ENCODE results near the gene RAI1.

RAI1 gene

DNA sequence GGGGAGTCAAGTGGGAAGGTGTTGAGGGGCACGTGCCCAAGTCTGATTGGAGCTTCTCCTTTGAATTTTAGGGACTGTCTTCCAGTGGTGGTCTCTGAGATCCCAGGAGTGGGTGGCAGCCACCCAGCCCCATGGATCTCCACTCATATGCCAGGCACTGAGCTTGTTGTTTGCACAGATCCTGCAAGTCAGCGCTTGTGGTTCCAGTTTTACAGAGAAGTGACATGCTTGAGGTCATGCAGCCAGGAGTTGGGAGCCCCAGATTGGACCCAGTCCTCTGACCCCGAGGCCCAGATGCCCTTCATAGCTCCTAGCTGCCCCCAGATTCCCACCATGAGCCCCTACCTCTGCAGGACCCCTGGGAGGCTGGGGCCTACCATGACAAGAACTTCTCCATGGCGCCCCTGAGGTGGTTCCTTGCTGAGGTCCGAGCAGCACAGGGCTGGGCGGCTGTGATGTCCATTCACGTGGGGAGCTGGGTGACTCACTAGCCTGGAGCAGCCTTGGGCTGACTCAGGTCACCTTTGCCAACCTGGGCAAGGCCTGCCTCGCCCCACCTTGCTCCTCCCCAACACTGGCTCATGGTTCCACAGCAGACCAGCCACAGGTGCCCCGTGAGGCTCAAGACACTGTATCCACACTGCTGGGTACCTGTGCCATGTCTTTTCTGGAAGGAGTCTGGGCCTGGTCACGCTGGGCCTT is 47.4 kb downstream of the RAI1 start:
- FAIRE-seq (no peak), DNase-seq (ENCODE audit: insufficient read length, low spot score) (no peak)

DNA sequence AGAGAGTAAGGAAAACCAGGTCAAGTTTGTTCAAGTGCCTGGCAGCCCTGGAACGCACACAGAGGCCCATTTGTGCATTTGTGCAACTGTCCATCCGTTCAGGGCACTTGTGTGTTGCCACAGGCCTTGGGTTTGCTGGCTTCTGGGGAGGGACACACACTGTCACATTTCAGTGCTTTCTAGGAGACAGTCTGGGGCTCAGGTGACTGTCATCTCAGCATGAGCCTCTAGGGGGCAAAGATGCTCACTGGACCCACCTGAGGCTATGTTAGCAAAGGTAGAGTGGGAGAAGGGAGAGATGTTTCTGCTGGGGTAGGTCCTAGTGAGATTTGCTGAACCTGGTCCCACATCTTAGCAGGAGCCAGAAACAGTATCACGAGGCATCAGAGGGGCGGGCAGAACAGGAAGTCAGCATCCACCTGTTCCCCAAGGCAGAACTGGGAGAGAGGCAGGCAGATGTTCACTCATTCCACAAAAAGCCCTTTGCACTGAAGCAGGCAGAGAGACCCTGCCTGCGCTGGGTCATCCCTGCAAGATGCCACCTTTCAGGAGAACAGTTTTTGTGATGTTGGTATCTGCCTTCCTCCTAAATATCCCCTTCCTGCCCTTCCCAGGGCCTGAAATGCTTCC is 48.5 kb downstream of the RAI1 start:
- DNase-seq (ENCODE audit: insufficient read length, low spot score) (peak; percentile 53), FAIRE-seq (no peak)

DNA sequence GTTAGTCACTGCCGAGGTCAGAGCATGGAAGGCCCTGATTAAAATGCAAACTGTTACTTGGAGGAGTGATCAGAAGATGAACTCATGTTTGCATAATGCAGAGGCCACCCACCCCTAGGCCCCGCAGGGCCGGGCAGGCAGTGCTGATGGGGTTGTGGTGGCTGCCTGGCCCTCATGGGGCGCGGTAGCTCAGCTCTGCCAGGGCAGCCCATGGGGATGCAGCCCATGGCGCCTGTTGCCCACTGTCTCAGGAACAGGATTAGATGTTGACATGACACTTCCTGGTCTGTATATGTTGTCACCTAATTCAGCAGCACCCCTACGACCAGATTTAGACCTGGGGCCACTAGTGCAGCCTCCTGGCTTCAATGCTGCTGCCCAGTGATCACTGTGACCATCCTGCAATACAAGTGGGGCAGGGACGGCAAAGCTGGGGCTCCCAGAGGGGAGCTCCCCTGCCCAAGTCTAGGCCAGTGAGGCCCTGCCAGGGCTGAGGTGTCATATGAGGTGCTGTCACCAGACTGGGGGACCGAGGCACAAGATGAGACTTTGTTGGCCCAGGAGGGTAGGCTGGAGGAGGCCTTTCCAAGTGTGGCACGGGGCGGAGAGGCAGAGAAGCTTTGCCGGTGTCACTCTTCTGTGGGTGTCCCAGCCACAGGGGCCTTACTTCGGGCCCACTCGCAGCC is 49.1 kb downstream of the RAI1 start:
- DNase-seq (ENCODE audit: insufficient read length, low spot score): no peak

DNA sequence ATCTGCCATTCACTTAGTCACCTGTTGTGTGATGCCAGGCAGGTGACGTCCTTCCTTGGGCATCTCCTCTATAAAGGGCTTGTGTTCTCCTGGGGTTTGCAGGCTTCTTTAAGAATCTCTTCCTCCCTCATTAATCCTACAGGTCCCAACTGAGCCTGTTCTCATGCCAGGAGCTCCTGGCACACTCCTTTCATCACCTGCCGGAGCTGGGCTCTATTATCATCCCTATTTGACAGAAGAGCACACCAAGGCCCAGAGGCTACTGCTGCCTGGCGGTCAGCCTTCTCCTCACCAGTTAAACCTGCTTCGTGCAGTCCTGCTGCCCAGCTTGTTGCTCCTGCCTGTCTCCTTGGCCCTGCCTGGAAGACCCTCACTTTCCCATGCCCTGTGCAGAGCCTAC is 51.2 kb downstream of the RAI1 start:
- FAIRE-seq: peak; percentile 26
- no peak for DNase-seq (ENCODE audit: insufficient read length, low spot score)

More for the DNA sequence above, 49.1 kb downstream of the RAI1 start:
- no peak for FAIRE-seq

DNA sequence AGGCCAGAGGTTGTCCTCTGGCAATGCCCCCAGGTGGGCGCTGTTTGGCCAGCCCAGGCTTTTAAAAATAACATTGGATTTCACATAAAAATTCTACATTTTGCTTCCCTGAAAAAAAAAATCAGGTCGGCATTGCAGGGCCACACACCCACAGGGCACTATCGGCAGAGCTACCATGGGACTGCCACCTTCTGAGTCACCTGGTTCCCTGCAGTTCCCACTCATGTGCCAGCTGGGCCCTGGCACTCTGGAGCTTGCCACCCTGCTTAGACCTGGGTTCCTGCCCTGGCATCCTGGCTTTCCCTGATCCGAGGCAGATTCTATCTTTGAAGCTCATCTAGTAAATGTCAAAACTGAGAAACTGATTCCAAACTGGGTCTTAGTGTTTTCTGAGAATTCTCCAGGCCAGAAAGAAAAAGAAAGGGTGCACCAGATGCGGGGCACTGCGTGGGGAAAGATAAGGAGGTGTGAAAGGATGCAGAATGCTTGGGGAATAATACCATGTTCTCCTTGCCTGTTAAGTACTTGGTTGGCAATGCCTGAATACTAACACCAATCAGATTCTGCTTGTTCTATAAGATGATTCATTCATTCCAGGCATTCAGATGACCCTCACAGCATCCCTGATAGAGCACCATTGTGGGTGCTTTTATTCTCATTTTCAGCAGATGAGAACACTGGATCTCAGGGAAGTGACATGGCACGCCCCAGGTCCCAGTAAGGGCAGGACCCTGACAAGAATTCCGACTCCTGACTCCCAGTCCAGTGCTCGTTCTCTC is 51.8 kb downstream of the RAI1 start:
- DNase-seq (ENCODE audit: insufficient read length, low spot score): peak; percentile 65
- no peak for FAIRE-seq

DNA sequence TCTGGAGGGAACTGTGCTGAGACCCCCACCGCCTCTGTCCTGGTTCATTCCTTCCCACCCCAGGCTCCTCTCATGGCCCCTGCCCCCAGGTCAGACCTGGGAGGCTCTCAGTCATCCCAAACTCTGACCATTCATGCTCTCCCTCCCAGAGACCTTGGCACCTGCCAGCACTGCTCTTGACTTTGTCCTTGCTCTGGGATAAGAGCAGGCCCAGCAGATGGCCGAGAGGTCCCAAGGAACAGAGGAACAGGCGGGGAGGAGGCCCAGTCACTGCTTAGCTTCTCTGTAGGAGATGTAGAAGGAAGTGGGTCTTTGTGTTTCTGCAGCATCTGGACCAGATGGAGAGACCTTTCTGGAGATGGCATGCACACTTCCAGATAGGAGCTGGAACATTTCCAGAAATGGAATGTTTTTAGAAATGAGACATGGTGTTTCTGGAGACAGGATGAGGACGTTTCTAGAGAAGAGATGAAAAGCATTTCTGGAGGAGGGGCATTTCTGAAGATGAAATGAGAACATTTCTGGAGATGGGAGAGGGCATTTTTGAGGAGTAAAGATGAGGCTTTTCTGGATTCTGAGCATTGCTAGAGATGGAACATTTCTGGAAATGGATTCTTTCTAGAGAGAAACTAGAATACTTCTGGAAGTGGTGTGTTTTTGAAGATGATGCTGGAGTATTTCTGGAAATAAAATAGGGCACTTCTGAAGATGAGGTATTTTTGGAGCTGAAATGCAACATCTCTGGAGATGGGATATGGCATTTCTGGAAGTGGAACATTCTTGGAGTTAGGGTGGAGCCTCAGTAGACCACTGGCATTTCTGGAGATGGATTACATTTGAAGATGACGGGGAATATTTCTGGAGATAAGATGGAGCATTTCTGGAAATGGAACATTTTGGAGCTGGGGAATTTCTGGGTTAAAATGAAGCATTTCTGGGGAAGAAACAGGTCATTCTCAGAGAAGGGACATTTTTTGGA is 55.2 kb downstream of the RAI1 start:
- FAIRE-seq: no peak
- no peak for DNase-seq (ENCODE audit: insufficient read length, low spot score)

DNA sequence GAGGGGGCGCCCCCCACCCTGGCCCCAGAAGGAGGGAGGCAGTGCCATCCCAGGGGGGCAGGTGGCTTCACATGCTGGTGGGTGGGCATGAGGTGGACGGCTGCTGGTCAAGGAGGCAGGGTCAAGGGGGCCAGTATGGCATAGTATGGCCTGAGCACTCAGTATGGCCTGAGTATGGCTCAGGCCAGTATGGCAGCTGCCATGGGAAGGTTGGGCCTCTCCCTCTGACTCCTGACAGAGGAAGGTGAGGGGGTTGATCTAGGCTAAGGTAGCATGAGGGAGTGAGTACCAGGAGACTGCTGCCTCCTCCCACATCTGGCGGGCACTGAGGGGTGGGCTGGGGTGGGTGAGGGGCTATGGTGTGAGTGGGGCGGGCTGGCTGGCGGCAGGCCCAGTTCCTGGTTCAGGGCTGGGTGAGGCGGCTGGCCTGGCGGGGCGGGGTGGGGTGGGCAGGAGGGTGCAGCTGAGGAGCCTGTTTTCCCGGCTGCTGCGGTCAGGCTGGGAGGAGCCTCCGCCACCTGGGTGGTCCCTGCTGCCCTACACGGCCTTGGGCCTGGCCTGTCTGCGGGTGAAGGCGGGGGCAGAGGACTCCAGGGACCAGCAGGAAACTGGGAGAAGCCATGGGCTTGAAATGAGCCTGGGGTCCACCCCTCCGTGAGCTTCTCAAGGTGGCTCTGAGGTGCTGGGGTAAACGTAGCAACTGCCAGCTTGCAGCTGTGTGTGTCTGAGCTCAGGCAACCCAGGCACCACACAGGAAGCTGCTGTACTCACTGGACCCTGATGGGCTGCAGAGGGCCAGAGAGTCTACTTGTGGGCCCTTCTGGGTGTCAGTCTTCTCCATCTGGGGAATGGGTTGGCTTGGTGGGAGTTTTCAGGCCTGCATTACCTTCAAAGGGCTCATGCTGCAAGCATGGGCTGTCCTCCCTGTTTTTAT is 57.0 kb downstream of the RAI1 start:
- DNase-seq (ENCODE audit: insufficient read length, low spot score) (no peak), FAIRE-seq (no peak)

DNA sequence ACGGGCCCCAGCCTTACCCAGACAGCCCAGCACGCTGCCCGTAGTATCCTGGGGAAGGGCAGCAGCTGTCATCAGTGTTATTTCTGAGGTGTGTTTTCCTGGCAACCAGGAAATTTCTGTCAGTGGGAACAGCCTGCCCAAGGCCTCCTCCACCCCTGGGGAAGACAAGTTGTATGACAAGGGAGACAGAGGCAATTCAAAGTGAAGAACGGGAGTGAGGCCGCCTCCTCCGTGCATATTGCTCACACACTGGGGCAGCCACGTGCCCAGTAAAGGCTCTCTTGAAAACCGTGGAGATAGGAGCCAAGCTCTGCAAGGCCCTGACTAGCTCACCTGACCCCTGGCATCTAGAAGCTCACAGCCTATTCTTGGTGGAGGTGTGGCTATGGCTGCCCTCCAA is 57.6 kb downstream of the RAI1 start:
- FAIRE-seq: peak; percentile 13
- DNase-seq (ENCODE audit: insufficient read length, low spot score): no peak

DNA sequence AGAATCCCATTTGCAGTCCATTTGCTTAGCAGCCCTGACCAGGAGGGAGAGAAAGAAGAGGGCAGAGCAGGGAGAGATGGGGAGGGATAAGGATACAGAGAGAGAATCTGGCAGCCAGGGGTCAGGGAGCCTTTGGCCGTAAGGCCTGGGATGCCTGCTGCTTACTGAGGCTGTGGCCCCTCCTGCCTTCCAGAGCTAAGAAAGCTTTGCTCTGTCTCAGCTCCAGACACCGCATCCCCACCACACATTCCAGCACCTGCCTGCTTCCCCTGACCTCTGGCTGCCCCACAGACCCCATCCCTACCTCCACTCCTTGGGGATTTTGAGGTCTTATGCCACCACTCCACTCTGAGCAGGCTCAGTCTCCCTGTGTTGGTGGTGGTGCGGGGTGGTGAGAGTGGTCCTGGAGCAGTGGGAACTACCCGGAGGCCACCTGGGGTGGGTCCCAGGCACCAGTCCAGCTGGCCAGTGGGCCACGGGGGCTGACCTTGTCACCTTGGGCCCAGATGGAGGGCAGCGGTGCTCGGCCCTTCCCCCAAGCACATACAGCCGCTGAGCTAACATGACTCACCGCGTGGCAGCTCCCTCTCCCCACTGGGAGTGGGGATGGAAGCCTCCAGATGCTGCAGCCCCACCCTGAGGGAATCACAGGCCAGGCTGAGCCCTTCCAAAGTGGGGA is 58.3 kb downstream of the RAI1 start:
- FAIRE-seq (peak; percentile 9), DNase-seq (ENCODE audit: insufficient read length, low spot score) (peak; percentile 64)

DNA sequence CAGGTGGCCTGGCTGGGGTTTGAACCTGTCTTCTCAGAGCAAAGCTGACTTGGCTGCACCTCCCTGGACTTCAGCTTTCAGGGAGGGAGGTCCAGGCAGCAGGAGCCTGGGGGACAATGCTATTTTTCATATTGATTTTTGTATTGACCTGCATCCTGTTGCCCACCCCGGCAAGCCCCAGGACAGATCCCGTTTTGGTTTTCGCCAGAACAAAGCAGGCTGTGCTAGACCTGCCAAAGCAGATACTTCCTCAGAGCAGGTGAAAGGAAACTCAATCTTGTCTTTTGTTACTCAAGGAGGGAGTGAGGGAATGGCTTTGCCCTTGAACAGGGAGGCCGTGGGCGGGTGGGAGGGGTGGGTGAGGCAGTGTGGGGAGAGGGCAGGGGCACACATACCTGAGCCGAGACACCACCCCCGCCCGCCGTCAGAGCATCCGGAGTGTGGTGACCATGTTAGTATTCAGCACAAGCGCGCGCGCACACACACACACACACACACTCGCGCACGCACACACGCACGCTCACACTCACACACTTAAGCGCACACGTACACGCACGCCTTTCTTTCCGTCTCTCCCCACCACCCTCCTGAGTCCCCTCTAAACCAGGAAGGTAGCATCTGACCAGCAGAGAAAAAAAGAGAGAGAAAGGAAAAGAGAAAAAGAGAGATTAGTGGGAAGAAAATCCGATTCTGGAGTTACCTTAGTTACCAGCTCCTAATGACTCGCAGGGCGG is 59.5 kb downstream of the RAI1 start:
- DNase-seq (ENCODE audit: insufficient read length, low spot score) (no peak), FAIRE-seq (no peak)

DNA sequence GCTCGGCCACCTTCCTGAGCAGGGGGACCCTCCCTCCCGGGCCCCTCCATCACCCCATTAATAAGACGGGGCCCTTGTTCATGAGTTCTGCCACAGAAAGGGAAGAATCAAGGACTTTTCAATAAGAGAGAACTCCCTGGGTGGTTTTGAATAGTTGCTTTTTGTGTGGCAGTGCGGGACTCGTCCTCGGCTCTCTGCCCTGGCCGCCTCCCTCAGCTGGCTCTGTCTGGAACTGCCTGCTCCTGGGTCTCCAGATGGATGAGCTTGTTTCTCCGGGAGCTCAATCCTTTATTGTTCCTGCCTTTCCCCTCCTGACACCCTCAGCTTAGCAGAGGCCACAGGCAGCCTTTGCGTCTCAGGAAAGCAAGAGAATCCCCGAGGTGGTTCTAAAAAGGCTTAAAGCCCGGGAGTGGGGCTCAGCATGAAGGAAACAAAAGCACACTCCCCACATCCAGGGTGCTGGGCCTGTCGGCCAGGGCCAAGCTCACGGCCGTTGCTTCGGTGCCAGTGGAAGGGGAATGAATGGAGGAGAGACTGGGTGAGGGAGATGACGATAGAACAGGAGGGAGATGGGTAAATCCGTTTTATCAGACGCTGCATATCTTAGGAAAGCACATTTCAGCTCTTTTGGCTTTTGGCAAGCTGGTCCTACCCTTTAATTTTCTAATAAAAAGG is 60.2 kb downstream of the RAI1 start:
- no peak for DNase-seq (ENCODE audit: insufficient read length, low spot score)
- no peak for FAIRE-seq

DNA sequence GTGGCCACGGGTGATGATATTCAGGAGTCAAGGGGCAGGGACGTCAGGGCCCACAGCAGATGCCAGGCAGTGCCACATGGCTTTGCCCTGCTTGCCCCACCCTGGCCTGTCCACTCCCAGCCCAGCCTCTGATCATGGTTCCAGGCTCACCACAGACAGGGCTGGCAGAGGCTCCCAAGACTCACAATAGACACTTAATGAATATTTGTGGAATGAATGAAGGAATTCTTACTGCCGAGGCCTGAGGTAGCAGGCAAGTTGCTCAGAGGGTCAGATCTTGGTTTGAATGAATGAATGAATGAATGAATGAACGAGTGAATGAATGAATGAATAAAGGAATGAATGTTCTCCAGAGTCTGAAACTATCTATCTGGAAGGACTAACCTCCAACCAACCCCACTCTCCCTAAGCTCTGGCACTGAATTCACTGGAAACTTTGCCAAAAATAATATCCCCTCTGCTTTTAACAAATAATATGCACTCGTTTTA is 60.9 kb downstream of the RAI1 start:
- no peak for FAIRE-seq
- no peak for DNase-seq (ENCODE audit: insufficient read length, low spot score)

DNA sequence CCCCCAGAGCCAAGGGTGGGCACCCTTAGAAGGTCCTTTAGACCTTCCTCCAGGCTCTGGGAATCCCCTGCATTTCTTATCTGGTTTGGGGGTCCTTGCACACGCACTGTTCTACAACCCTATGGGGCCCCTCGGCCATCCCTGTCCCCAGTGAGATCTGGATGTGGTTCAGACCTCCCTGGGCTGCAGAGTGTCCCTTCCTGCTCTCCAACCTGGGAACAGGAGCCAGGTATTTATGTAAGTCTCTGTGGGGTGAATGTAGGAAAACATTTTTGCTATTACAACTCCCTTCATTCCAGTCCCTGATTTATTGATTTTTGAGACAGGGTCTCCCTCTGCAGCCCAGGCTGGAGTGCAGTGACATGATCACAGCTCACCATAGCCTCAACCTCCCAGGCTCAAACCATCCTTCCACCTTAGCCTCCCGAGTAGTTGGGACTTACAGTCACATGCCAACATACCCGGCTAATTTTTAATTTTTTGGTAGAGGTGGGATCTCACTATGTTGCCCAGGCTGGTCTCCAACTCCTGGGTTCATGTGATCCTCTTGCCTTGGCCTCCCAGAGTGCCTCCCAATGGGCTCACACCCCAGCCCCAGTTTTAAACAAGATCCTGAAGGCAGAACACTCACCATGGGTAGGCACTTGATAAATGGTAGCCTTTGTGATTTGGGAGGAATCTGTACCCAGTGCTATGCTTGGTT is 61.6 kb downstream of the RAI1 start:
- FAIRE-seq (no peak), DNase-seq (ENCODE audit: insufficient read length, low spot score) (no peak)

DNA sequence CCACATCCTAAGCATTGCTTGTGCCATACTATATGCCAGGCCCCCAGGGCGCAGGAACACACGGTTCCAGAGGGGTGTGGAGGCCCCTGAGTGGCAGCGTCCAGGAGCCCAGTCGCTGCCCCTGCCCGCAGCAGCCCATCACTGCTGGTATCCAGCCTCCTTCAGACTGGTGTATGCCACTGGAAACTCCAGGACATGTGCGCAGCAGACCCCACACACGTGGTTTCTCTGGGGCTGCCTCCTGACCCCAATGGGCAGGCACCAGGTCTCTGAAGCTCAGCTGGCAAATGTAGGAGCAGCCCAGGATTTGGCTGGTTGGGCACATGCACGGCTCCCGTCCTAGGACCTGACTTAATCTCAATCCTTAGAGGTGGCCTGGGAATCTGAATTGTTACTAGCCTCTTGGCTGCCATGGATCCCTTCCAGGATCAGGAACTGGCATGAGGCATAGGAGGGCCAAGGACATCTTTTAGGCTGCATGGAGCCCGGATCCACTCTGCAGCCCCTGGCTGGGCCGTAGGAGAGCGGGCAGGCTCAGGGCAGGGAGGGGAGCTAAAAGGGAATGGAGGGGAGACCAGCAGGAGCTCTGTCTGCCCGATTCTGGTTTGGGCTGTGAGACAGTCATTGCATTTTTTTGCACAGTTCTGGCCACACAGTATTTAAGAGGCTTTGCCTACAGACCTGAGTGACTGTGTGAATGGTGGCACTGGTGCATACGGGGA is 62.3 kb downstream of the RAI1 start:
- no peak for DNase-seq (ENCODE audit: insufficient read length, low spot score)
- no peak for FAIRE-seq

DNA sequence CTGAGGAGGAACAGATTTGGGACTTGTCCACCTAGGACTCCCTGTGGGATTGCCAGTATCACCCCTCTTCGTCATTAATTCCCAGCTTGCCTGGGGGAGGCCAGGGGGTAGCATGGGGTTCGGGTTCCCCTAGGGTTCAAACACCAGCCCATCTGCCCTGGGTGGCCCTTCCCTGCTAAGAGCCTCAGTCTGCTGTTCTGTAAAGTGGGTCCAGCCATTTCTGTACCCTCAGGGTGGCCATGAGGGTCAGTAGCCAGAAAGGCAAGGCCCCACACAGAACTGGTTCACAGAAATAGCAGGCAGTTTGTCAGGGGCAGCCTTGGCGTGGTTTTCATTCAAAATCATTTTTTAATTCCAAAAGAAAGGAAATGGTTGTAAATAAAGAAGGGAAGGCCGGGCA is 62.9 kb downstream of the RAI1 start:
- FAIRE-seq: no peak
- no peak for DNase-seq (ENCODE audit: insufficient read length, low spot score)
